ENCODE data around the gene FASTKD2. TPM values are rescaled to one million over a fixed set of nuclear protein-coding genes. Genes with fewer than 3 reads are reported as not detected.

Gene FASTKD2
- total RNA-seq, 1 experiment from 2014 or later: 41.4 TPM

- H3K4me1 ChIP-seq (replicated peaks): peaks cover 8% of the 10 kb centered on the region; the same call in 1 of the 2 replicates
- no peaks in the 10 kb centered on the region for H3K9me3 ChIP-seq (replicated peaks)
- H3K4me3 ChIP-seq: peak overlapping the region; percentile 54
- no peak for DNase-seq (ENCODE audit: low read depth in 1 of 2, low spot score in 2 of 2)
- H3K36me3 ChIP-seq: peaks cover 24% of the 10 kb centered on the region
- H3K27me3 ChIP-seq (replicated peaks): no peaks in the 10 kb centered on the region; the same call in 1 of the 2 replicates
- peak overlapping the region; percentile 66 for H3K27ac ChIP-seq
These were observed 649 bp upstream of the FASTKD2 start for GRCh38 chr2:206764673-206765241.

- H3K9me3 ChIP-seq (replicated peaks): no peaks in the 10 kb centered on the region
- peaks cover 8% of the 10 kb centered on the region; the same call in 1 of the 2 replicates for H3K4me1 ChIP-seq (replicated peaks)
- peaks cover 35% of the 10 kb centered on the region for H3K36me3 ChIP-seq
- H3K27ac ChIP-seq: peak overlapping the region; percentile 66
- DNase-seq (ENCODE audit: low read depth in 1 of 2, low spot score in 2 of 2): no peak
- peak overlapping the region; percentile 54 for H3K4me3 ChIP-seq
- no peaks in the 10 kb centered on the region for H3K27me3 ChIP-seq (replicated peaks)
These were observed 888 bp downstream of the FASTKD2 start for GRCh38 chr2:206766057-206766930.

- DNase-seq (ENCODE audit: low read depth in 1 of 2, low spot score in 2 of 2): no peak
- no peak overlapping the region for H3K27ac ChIP-seq
- H3K27me3 ChIP-seq (replicated peaks): no peaks in the 10 kb centered on the region
- peaks cover 67% of the 10 kb centered on the region for H3K36me3 ChIP-seq
- H3K4me3 ChIP-seq: no peak overlapping the region
- H3K4me1 ChIP-seq (replicated peaks): no peaks in the 10 kb centered on the region
- no peaks in the 10 kb centered on the region; the same call in 1 of the 2 replicates for H3K9me3 ChIP-seq (replicated peaks)
These were observed 9.5 kb downstream of the FASTKD2 start for GRCh38 chr2:206774871-206775270.

- Histone ChIP-seq H3K9me3 (replicated peaks) (no peaks in the 10 kb centered on the region; the same call in 1 of the 2 replicates), H3K4me1 (replicated peaks) (no peaks in the 10 kb centered on the region), H3K36me3 (peaks cover 70% of the 10 kb centered on the region), H3K4me3 (no peak overlapping the region), H3K27me3 (replicated peaks) (no peaks in the 10 kb centered on the region), H3K27ac (no peak overlapping the region)
- DNase-seq (ENCODE audit: low read depth in 1 of 2, low spot score in 2 of 2): no peak
These were observed 11.0 kb downstream of the FASTKD2 start for GRCh38 chr2:206776432-206776831.

- no peaks in the 10 kb centered on the region; the same call in 1 of the 2 replicates for H3K9me3 ChIP-seq (replicated peaks)
- no peak overlapping the region for H3K27ac ChIP-seq
- H3K4me3 ChIP-seq: no peak overlapping the region
- H3K4me1 ChIP-seq (replicated peaks): no peaks in the 10 kb centered on the region
- no peak for DNase-seq (ENCODE audit: low read depth in 1 of 2, low spot score in 2 of 2)
- peaks cover 83% of the 10 kb centered on the region for H3K36me3 ChIP-seq
- no peaks in the 10 kb centered on the region for H3K27me3 ChIP-seq (replicated peaks)
These were observed 15.3 kb downstream of the FASTKD2 start for GRCh38 chr2:206780671-206781070.

- Histone ChIP-seq H3K9me3 (replicated peaks) (no peaks in the 10 kb centered on the region), H3K27me3 (replicated peaks) (no peaks in the 10 kb centered on the region), H3K36me3 (peaks cover 85% of the 10 kb centered on the region), H3K4me1 (replicated peaks) (no peaks in the 10 kb centered on the region), H3K27ac (no peak overlapping the region), H3K4me3 (no peak overlapping the region)
- DNase-seq (ENCODE audit: low read depth in 1 of 2, low spot score in 2 of 2): no peak
These were observed 18.3 kb downstream of the FASTKD2 start for GRCh38 chr2:206783718-206784117.

- H3K4me3 ChIP-seq: no peak overlapping the region
- no peak overlapping the region for H3K27ac ChIP-seq
- peaks cover 84% of the 10 kb centered on the region for H3K36me3 ChIP-seq
- H3K27me3 ChIP-seq (replicated peaks): no peaks in the 10 kb centered on the region
- DNase-seq (ENCODE audit: low read depth in 1 of 2, low spot score in 2 of 2): no peak
- no peaks in the 10 kb centered on the region for H3K9me3 ChIP-seq (replicated peaks)
- no peaks in the 10 kb centered on the region; the same call in 1 of the 2 replicates for H3K4me1 ChIP-seq (replicated peaks)
These were observed 19.4 kb downstream of the FASTKD2 start for GRCh38 chr2:206784559-206785353.

- peaks cover 6% of the 10 kb centered on the region for H3K4me1 ChIP-seq (replicated peaks)
- no peak overlapping the region for H3K27ac ChIP-seq
These were observed 25.0 kb downstream of the FASTKD2 start for GRCh38 chr2:206790311-206790935.

GRCh38 chr2:206792645-206793044, 27.2 kb downstream of the FASTKD2 start:
- no peaks in the 10 kb centered on the region for H3K27me3 ChIP-seq (replicated peaks)
- no peak overlapping the region for H3K4me3 ChIP-seq
- H3K9me3 ChIP-seq (replicated peaks): no peaks in the 10 kb centered on the region
- DNase-seq (ENCODE audit: low read depth in 1 of 2, low spot score in 2 of 2): no peak
- peaks cover 43% of the 10 kb centered on the region for H3K36me3 ChIP-seq
- H3K4me1 ChIP-seq (replicated peaks): peaks cover 6% of the 10 kb centered on the region
- H3K27ac ChIP-seq: no peak overlapping the region

More at GRCh38 chr2:206790311-206790935, 25.0 kb downstream of the FASTKD2 start:
- Histone ChIP-seq H3K27me3 (replicated peaks) (no peaks in the 10 kb centered on the region), H3K36me3 (peaks cover 64% of the 10 kb centered on the region), H3K9me3 (replicated peaks) (no peaks in the 10 kb centered on the region), H3K4me3 (no peak overlapping the region)
- DNase-seq (ENCODE audit: low read depth in 1 of 2, low spot score in 2 of 2): peak in 1 of 2 experiments; percentile 44

- H3K36me3 ChIP-seq: peaks cover 9% of the 10 kb centered on the region
- H3K27ac ChIP-seq: no peak overlapping the region
- H3K4me3 ChIP-seq: no peak overlapping the region
- H3K27me3 ChIP-seq (replicated peaks): no peaks in the 10 kb centered on the region
- no peak for DNase-seq (ENCODE audit: low read depth in 1 of 2, low spot score in 2 of 2)
- peaks cover 6% of the 10 kb centered on the region; the same call in 1 of the 2 replicates for H3K4me1 ChIP-seq (replicated peaks)
- H3K9me3 ChIP-seq (replicated peaks): no peaks in the 10 kb centered on the region
These were observed 32.0 kb downstream of the FASTKD2 start for GRCh38 chr2:206797376-206797775.

- H3K36me3 ChIP-seq: peaks cover 5% of the 10 kb centered on the region; the same call in 1 of the 2 replicates
- no peaks in the 10 kb centered on the region for H3K9me3 ChIP-seq (replicated peaks)
- no peak for DNase-seq (ENCODE audit: low read depth in 1 of 2, low spot score in 2 of 2)
- H3K4me3 ChIP-seq: no peak overlapping the region
- H3K27ac ChIP-seq: no peak overlapping the region
- peaks cover 6% of the 10 kb centered on the region; the same call in 1 of the 2 replicates for H3K4me1 ChIP-seq (replicated peaks)
- H3K27me3 ChIP-seq (replicated peaks): no peaks in the 10 kb centered on the region
These were observed 32.6 kb downstream of the FASTKD2 start for GRCh38 chr2:206798000-206798399.

- DNase-seq (ENCODE audit: low read depth in 1 of 2, low spot score in 2 of 2): no peak
- no peak overlapping the region for H3K27ac ChIP-seq
These were observed 33.7 kb downstream of the FASTKD2 start for GRCh38 chr2:206799083-206799482.

More at GRCh38 chr2:206799083-206799482, 33.7 kb downstream of the FASTKD2 start:
- Histone ChIP-seq H3K36me3 (0 out of 2 replicates have a peak, but pooled peaks cover 5% of the 10 kb centered on the region), H3K4me3 (no peak overlapping the region), H3K4me1 (replicated peaks) (peaks cover 6% of the 10 kb centered on the region; the same call in 1 of the 2 replicates), H3K27me3 (replicated peaks) (no peaks in the 10 kb centered on the region), H3K9me3 (replicated peaks) (no peaks in the 10 kb centered on the region)
